Measurements from ENCODE around the gene MYBPH. TPM values are rescaled to one million over a fixed set of nuclear protein-coding genes. Genes with fewer than 3 reads are reported as not detected.

Gene MYBPH, protein sequence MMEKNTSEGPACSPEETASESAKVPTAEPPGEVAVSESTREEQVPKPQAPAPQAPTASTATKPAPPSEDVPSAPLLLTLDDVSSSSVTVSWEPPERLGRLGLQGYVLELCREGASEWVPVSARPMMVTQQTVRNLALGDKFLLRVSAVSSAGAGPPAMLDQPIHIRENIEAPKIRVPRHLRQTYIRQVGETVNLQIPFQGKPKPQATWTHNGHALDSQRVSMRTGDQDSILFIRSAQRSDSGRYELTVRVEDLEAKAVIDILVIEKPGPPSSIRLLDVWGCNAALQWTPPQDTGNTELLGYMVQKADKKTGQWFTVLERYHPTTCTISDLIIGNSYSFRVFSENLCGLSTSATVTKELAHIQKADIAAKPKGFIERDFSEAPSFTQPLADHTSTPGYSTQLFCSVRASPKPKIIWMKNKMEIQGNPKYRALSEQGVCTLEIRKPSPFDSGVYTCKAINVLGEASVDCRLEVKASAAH
- total RNA-seq: 2.1 TPM

DNA sequence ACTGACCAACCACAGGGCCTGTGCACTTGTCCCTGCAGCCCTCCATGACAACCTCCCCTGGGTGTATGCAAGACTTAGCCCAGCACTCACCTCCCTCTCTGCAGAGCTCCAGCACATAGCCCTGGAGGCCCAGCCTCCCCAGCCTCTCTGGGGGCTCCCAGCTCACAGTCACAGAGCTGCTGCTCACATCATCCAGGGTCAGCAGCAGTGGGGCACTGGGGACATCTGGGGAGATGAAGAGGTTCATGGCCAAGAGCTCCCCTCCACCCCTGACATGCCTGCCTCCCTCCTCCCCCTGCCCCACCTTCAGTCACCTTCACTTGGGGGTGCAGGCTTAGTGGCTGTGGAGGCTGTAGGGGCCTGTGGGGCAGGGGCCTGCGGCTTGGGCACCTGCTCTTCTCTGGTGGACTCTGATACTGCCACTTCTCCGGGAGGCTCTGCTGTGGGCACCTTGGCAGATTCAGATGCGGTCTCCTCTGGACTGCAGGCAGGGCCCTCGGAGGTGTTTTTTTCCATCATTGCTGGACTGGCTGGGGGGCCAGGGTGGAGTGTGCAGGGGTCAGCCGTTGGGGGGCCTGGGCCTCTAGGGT lies at the start of gene MYBPH:
Gene MYBPH (minus strand): TSS at position 590 of the 590 bp plus-strand sequence. CDS start 71 bp downstream, at position 519.
- DNase-seq: no peak

DNA sequence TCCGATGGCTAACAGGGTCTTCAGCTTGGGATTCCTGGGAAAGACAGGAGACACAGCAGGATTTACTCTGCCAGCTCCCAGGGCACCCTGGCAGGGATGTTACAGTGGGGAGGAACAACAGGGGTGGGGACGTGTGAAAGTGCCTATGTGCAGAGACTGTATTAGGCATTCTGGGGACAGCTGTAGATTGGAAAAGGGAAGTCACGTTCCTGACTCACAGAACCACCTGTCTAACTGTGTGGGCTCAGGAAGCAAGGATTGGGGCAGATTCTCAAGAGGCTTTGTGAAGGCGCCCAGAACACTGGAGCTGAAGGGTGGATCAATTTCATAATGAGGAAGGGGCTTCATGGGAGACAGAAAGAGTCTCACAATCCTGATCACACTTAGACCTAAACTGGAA lies 49.4 kb upstream of the MYBPH start:
- DNase-seq: no peak

DNA sequence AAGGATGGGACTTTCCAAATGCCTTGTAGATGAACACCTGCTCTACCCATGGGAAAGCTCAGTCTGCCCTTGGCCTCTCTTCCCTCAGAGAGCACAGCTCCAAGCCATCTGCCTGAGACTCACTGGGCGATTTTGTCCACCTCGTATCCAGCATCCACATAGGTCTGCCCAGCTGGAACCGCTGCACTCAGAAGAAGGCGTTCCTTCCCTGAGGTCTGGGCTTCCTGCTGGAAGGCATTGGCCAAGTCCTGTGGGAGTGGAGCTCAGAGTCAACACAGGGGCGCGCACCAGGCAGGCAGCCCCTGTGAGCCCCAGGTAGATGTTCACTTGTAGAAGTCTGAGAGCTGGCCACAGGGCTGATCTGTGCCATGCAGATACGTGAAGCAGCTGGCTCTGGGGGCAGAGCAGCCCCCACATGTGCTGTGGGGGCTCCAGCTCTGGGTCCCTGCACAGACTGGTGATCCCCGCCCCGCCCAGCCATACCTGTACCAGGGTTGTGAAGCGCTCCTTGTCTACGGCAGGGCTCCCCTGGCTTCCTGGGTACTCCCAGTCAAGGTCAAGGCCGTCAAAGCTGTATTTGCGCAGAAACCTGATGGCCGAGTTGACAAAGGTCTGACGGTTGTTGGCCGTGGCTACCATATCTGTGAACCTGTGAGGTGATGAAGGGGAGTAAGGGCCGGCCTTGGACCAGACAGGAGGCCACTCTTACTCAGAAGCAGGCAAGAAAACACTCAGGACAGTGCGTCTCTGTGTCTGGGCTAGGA lies 47.6 kb upstream of the MYBPH start:
- no peak for DNase-seq

DNA sequence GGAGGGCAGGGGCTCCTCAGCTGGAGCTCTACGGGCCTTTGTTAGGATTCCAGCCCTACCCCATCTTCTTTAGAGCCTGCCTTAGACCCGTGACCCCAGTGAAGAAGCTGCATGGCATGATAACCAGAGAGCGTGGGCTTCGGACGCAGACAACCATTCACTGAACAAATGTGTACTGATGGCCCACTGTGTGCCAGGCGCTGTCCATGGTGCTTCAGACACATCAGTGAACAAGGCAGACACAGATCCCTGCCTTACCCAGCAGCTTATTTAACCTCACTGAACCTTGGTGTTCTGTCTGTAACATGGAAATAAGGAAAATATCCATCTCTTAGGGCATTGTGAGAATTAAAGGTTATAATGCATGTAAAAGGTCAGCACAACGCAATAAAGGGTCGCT lies 44.3 kb upstream of the MYBPH start:
- DNase-seq: no peak

DNA sequence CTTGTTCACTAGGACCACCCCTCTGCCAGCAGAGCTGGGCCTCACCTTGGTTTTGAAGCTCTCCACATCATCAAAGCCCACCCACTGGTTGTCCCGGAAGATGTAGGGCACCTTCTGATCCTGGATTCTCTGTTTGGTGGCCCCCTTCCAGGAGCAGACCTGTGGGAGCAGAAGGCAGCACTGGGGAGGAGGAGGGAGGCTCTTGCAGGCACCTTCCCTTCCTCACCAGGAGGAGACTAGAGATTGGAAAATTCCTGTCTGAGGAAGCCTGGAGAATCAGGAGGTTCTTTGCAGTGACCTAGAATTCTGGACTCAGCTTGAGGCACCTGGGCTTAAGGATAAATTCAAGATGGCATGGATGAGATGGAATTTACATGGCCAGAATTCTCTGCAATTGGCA lies 43.5 kb upstream of the MYBPH start:
- DNase-seq: no peak

DNA sequence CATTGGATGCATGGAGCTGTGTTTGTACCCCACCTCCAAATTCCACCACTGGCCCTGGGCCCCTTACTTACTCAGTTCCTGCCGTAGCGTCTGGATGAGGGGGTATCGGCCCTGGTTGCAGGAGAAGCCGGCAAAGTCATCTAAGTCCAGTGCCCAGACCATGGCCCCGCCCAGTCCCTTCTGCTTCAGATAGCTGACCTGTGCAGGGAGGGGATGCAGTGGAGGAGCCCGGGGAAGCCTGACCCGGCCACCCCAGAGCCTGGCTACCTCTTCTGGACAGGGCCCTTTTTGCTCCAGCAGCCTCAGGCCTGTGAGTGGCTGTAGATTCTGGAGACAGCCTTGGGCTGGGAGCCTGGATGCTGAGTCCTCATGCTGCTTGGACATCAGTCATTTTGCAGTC lies 42.0 kb upstream of the MYBPH start:
- no peak for DNase-seq

DNA sequence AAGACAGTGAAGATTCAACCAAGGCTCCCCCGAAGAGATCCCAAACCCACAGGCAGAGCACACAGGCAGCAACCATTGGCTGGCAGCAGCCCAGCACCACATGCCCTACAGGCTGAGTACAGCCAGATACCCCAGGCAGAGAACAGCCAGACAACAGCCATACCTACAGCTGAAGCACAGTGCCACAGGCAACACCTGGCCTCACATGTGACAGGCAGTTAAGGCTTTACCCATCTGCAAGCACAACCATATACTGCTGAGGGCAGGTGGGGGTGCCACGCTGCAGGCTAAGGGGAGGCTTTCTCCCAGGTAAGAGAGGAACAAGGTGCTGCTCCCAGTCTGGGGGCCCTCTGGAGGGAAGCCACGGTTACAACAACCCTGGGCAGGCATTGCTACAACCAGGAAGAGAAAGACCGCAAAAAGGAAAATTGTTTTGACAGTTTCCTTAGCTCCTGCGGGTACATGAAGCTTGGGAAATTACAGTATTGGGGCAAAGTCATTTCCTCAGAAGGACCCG lies 41.6 kb upstream of the MYBPH start:
- DNase-seq: no peak

DNA sequence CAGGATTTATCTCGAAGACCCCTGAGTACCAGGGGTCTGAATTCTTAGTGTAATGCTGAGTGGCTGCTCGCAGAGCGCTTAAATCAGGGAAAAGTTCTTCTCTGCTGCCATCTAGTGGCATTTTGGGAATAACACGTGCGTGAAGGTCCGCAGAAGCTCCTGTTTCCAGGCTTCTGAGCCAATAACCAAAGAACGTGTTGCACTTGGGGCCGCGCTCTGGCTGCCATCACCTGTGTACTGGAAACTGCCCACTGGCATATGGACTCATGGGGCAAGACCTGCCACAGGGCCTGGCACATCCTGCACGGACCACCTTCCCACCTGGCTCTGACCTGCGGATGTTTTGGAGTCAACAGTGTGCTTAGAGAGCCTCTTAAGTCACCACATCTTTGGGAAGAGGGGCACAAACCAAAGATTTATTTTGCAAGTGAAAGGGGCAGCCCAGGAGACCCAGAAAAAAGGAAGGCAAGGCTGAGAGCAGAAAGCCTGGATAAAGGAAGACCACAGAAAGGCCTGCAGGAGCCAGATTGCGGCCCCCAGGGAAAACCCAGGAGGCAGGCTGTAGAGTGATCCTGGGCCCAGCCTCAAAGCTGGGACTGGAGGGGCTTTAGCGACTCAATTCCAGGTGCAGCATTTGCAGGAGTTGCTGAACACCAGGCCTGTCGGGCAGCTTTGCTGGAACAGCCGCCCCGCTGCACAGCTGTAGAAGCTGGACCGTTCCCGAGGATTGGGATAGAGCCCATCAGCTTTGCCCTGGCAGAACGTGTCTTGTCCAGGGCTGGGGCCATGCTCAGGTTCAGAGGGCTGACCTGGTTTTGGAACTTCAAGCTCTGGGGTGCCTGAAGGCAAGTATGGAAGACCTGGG lies 40.9 kb upstream of the MYBPH start:
- peak; percentile 42 for DNase-seq

DNA sequence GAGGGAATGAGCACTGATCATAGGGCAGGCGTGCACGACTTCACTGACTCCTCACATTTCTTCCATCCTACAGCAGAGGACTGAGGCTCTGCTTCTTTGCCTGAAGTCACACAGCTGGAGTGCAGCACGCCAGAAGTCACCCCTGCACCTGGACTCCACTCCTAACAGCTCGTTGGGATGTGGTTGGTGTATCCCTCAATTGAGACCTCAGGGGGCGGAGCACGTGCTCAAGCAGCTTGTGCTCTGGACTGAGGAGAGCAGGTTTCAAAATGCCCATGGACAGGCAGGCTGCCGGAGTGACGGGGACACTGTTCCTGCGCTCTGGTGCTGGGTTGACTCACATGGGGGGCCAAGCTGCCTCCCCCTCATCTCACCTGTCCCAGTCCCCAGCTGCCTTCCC lies 39.9 kb upstream of the MYBPH start:
- no peak for DNase-seq

DNA sequence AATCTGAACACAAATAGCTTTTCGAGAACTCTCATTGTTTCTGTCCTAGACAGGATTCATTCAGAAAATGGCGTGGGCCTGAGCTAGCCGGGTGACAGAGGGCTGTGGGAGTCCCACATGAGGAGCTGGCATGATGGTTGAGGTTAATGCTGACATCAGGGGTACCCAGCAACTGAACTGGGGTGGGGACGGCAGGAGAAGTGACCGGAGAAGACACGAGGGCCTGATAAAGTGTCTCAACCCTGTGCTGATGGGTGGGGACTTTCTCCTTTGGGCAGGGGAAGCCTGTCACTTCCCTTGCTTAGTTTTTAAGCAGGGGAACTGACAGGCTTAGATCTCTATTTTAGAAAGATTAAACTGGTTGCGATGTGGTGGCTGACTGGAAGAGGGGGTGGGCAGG lies 39.2 kb upstream of the MYBPH start:
- DNase-seq: no peak

DNA sequence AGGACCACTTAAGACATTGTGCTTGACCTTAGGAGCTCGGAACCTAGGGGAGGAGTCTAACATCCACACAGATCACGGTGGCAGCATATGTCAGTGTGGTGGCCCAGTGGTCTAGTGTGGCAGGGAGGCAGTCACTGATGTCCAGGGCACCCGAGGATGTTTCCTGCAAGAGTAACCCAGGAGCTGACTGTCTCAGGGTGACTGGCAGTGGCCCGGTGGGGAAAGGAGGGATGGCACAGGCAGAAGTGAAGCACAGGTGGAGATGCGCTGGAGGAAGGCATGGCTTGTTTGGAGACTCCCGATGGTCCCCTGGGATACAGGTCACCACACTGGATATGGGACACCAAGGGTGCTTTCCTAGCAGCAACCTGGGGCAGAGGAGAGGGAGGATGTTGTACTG lies 37.5 kb upstream of the MYBPH start:
- DNase-seq: no peak

DNA sequence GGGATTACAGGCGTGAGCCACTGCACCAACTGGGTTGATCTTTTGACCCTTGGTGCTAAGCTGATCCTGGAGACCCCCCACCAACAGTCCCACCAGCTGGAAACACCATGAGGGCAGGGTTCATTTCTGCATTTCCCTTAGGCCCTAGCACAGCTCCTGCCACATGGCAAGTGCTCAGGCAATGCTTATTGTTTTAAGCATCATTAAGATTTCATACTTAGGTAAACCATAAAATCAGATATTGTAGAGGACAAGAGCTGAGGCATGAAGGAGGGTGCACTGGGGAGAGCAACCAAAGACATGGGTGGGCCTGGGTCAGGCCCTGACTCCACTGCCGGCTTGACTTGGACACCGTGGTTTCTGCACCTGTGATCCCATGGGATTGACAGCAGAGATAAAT lies 36.2 kb upstream of the MYBPH start:
- no peak for DNase-seq

DNA sequence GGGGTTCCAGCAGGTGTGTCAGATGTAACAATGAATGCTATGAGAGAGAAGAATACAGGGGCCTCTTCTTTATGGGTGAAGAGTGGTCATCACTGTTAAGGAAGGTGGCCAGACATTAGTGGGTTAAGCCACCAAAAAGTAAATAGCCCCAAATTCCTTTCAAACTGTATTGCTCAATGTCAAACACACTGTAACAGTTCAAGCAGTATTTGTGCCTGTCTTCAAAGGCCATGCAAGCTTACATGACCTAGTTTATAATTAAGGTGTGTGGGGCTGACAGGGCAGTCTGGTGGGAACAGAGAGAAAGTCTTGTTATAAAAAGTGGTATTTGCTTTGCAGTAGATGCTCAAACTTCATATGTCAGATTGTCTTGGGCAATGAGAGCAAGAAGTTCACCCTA lies 35.4 kb upstream of the MYBPH start:
- no peak for DNase-seq

DNA sequence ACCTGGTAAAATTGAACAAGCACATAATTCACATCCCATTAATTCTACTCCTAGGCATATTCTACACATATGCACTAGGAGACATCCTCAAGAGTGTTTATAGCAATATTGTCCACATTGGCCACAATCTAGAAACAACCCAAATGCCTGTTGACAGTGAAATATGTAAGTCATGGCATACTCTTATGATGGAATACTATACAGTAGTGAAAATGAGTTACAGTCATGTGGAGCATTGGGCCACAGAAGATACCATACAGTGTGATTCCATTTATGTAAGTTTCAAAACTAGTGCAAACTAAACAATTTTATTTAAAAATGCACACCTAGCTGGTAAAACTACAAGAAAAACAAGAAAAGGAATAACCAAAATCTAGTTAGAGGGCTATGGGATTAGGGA lies 34.7 kb upstream of the MYBPH start:
- DNase-seq: no peak

DNA sequence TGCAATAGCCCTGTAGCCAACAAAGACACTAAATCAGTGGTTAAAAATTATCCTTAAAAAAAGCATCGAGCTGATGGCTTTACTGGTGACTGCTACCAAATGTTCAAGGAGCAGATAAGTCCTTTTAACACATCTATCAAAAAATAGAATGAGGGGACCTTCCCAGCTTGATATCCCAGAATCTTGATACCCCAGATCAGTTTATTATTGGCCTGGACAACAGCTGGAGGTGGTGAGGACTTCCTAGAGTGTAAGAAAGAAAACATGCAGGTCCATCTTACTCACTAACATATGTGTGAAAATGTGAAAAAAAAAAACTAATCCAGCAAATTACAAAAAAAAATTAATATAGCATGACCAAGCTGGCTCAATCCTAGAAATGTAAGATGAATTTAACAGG lies 32.6 kb upstream of the MYBPH start:
- no peak for DNase-seq

DNA sequence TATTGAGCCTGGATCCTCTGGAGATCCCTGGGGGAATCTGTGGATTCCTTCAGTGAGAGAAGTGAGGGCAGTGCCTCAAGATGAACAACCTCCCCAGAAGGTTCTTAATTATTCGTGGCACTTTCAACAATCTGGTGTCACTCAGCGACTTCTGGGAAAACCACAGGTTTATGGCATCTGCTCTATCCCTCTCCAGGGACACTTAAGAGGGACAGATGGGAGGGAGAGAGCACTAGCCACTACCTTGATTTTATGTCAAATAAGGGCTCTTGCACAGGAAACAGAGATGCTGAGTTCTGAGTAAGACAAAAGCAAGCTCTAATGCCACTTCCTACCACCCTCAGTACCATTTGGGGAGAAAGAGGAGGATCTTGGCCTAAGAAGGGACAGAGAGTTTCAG lies 32.1 kb upstream of the MYBPH start:
- DNase-seq: no peak

DNA sequence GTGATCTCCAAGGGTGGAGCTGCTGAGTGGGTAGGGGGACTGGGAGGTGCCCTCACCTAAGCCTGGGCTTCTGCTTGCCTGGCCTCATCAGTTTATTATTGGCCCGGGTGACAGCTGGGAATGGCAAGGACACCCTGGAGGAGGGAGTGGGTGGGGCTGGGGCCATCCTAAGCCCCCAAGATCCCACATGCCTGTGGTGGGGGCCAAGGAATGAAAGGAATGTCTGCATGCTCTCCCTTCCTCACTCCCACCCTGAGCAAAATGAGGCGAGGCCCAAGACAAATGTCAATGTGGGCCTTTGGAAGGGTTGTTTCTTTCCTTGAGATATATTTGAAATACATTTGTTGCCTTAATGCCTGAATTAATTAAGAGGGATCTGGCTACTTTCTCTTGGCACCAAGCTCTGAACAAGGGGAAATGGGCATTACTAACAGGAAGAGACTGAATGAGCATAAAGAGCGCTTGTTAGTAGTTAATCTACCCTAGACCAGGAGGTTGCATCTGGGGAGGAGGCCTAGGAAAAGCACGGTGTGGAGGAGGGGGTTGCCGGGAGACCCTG lies 30.6 kb upstream of the MYBPH start:
- no peak for DNase-seq

DNA sequence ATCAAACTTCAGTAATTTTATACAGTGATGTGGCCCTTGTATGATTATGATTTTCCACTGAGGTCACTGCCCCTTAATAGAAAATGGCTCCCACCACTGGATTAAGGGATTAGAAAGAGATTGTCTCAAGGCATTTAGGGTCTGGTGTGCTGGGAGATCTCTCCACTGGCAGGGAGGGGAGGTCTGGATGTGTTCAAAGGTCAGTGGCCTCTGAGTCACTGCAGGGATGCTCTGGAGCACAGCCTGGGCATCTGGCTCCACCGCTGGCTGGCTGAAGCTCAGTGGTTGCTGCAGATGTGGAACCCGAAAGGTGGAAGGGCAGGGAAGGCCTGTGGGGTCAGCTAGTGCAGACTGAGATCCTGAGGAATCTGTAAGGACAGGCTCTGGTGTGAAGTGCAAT lies 29.1 kb upstream of the MYBPH start:
- DNase-seq: no peak

DNA sequence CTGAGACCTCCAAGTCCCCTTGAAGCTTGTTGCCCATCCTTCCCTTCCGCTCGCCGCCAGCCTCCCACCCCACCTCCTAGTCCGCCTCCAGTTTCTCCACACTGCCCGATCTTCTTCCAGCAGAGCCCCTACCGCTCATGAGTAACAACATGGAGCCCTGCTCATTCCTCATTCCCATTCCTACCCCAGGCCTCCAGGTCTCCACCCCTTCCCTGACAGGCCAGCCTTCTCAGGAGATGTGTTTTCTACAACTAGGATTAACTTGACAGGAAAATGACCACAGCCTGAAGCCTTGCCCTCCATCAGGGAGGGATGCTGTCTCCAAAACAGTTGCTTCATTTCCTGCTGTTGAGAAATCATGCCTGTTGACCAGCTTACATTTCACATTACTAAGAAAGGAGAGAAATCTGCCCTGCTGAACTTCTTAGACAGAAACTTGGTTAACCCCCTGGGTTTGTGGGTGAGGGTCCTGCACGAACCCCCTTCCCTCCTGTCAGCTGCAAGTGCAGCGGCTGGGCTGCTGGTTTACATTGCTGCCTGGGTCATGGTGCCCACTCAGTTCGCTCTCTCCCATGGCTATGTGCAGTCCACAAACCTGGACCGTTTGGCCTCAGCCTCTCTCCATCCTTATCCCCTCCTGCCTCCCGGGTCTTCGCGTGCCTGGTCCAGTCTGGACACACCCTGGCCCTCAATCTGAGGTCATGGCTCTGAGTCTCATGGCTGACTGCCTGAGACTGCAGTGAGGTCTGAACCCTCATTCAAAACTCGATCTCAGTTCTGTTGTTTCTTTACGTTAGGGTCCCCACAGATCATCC lies 27.0 kb upstream of the MYBPH start:
- DNase-seq: no peak

DNA sequence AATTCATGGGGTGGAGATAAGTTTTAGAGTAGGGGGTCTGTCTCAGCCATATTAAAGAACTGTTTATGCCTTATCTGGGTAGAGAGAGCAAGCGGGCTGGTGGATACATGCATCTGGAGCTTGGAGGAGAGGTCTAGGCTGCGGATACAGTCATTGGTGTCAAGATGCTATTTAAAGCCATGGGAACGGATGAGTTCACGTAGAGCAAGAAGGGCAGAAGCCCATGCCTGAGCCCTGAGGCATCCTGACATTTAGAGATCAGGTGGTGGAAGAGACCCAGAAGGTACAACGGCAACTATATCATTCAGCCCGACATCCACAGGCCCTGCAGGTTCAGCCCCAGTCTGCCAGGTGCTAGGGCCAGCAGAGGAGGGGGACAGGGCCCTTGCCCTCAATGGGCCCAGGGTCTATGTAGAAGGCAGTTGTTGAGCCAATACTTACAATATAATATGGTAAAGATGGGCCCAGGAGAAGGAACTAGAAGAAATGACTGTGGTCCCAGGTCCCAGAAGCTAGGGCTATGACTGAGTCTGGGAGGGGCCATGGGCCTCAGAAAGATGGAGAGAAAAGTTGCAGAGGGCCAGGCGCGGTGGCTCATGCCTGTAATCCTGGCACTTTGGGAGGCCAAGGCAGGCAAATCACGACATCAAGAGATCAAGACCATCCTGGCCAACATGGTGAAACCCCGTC lies 26.0 kb upstream of the MYBPH start:
- no peak for DNase-seq
